Measurements from ENCODE around the gene ELMO2. TPM values are rescaled to one million over a fixed set of nuclear protein-coding genes. Genes with fewer than 3 reads are reported as not detected.
"Not testable (repeated sequence)": the region's sequence is repeated elsewhere in the genome, so short reads cannot be mapped to it uniquely, and the experiment has no call there.

The ELMO2 gene
- total and polyA plus RNA-seq, 2 of the 4 experiments (the other 2 are of a cell fraction): 29.2 to 52.7 TPM

DNA sequence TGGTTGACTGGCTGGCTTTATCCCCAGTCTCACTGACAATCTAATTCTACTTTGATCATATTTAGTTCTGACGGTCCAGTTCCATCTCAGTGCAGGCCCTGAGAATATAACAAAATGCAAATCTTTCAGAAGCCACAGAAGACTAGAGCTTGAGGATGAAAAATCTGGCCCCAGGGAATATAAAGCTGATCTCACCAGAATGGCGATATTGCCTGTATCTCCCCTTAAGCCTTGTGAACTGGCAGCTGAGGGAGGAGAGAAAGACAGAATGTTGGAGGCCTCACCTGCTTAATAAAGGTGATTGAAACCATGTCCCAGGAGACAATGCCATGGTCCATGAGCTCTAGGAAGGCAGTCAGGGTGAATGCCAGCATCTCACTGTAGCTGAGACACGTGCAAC is 19.4 kb downstream of the ELMO2 start:
- H2BK5ac ChIP-seq (ENCODE audit: low read depth, low read length, poor library complexity, severe bottlenecking); H4K20me1 ChIP-seq (ENCODE audit: insufficient read depth, low read length); H3K9me3 ChIP-seq (ENCODE audit: control insufficient read depth, insufficient read depth, low read length); H3K27ac ChIP-seq (ENCODE audit: insufficient read depth, low read length); DNase-seq; POLR2A ChIA-PET (ENCODE audit: unreplicated experiment); H3K9ac ChIP-seq (ENCODE audit: low read depth, low read length); H2BK20ac ChIP-seq (ENCODE audit: low read depth, low read length); H4K91ac ChIP-seq (ENCODE audit: insufficient read depth, low read depth, low read length); H3K27me3 ChIP-seq (ENCODE audit: control insufficient read depth, insufficient read depth, low read length); H2AFZ ChIP-seq (replicated peaks; ENCODE audit: low read length, poor library complexity); H3K56ac ChIP-seq (ENCODE audit: extremely low read depth, insufficient read depth, low read length); CTCF ChIA-PET; H3K18ac ChIP-seq (ENCODE audit: low read depth, low read length); dilution Hi-C loops (cut with HindIII; ENCODE audit: low sequenced_read_pairs, unreplicated experiment); H4K5ac ChIP-seq (ENCODE audit: low read depth, low read length); H3K4ac ChIP-seq (ENCODE audit: low read depth, low read length); H3K79me1 ChIP-seq (ENCODE audit: low read depth in 1 of 2, low read length in 2 of 2); H2AK5ac ChIP-seq (ENCODE audit: low read depth, low read length); BruUV-seq (replicated peaks); H3K14ac ChIP-seq (replicated peaks; ENCODE audit: low read depth, low read length); intact Hi-C loops (cut with micrococcal nuclease); H4K8ac ChIP-seq (ENCODE audit: low read depth in 2 of 2, low read length in 2 of 2); H2BK120ac ChIP-seq (ENCODE audit: low read depth, low read length); H2AK9ac ChIP-seq (replicated peaks; ENCODE audit: low read depth, low read length, poor library complexity); in situ Hi-C loops (cut with MboI; ENCODE audit: low sequenced_read_pairs); H3K9me1 ChIP-seq (ENCODE audit: insufficient read depth, low read length); H3K23ac ChIP-seq (ENCODE audit: low read depth, low read length); H3K4me3 ChIP-seq (ENCODE audit: insufficient read depth, low read depth, low read length); ATAC-seq (ENCODE audit: low read depth); H3K4me1 ChIP-seq (ENCODE audit: control insufficient read depth, insufficient read depth, low read length); H2BK15ac ChIP-seq (ENCODE audit: low read depth, low read length); H3K4me2 ChIP-seq (ENCODE audit: low read depth, low read length): not testable (repeated sequence)
- whole genome bisulfite sequencing, 2 experiments (ENCODE audit: extremely low coverage in 2 of 2, insufficient read length in 1 of 2): no CpG with 5 or more reads among the region's 3 CpGs
- peaks cover 58% of the 10 kb centered on the region for H3K36me3 ChIP-seq (ENCODE audit: control insufficient read depth, insufficient read depth, low read length)
